ENCODE data around the gene DHPS. TPM values are rescaled to one million over a fixed set of nuclear protein-coding genes. Genes with fewer than 3 reads are reported as not detected.
A peak's percentile ranks its signal among the peaks of the same experiment; 100 is the strongest.

The DHPS gene
- total and polyA plus RNA-seq, 2 donors (not counting 1 experiment from before 2014, with no cell fraction given), result 187 to 204 TPM

DNA sequence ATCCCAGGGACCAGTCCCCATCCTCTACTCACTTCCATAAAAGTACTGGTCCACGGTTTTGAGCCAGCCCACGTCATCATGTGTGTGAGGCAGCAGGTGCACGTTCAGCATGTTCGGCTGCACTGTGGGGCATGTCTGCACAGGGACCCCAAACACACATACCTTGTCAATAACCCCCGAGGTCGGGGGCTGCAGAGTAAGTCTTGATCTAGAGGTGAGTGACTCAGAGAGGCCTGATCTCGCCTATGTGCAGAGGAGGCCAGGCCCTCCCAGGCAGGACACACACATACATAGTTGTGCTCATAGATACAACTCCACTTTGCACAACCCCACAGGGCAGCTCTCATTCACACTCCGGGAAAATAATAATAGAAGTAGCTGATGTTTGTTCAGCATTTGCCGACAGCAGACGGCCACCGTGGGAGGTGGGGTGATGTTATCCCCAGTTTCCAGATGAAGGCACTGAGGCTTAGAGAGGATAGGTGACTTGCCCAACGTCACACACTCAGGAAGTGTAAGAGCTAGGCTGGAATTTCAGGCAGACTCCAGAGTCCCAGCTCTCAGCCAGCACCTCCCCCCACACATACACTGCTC, 15.9 kb downstream of the DHPS start:
- peaks cover 37 to 59% of the 10 kb centered on the region in 2 donors for H3K4me1 ChIP-seq (ENCODE audit: control insufficient read depth in 2 of 2, insufficient read depth in 2 of 2, low read length in 2 of 2)
- peak; percentile 78 for DNase-seq

More for the DNA sequence above, 15.9 kb downstream of the DHPS start:
- Histone ChIP-seq H2AFZ (ENCODE audit: insufficient read depth, low read depth, low read length, poor library complexity, severe bottlenecking) (peak overlapping the region; percentile 79), H3K36me3 (replicated peaks in 1 of 2; ENCODE audit: control extremely low read depth in 1 of 2, control insufficient read depth in 1 of 2, extremely low read depth in 1 of 2, insufficient read depth in 2 of 2, low read length in 1 of 2) (peaks cover 0 to 45% of the 10 kb centered on the region in 2 experiments), H3K27me3 (replicated peaks in 1 of 4; ENCODE audit: control extremely low read depth in 1 of 4, control insufficient read depth in 3 of 4, insufficient read depth in 4 of 4, low read length in 3 of 4) (no peaks in the 10 kb centered on the region), H3K9me3 (ENCODE audit: control extremely low read depth in 1 of 3, control insufficient read depth in 2 of 3, insufficient read depth in 1 of 3, low read length in 2 of 3) (no peaks in the 10 kb centered on the region), H4K20me1 (ENCODE audit: control insufficient read depth, insufficient read depth, low read length, poor library complexity, severe bottlenecking) (peaks cover 36% of the 10 kb centered on the region), H3K4me3 (ENCODE audit: control extremely low read depth in 1 of 5, extremely low read depth in 1 of 5, insufficient read depth in 1 of 5, low read depth in 2 of 5, low read length in 4 of 5) (peak overlapping the region; percentile 84 to 99 (median 94)), H3K9ac (ENCODE audit: low read length) (peak overlapping the region; percentile 97), H3K4me2 (replicated peaks; ENCODE audit: low read depth, low read length, poor library complexity, severe bottlenecking) (peak overlapping the region; percentile 88), H3K27ac (ENCODE audit: low read length in 2 of 2) (peak overlapping the region; percentile 95 to 99), H3K79me2 (ENCODE audit: control insufficient read depth, insufficient read depth, low read length) (peaks cover 91% of the 10 kb centered on the region)
- Mint-ChIP-seq H3K4me3 (peak overlapping the region; percentile 98), H3K27me3 (no peaks in the 10 kb centered on the region), H3K4me1 (peaks cover 67% of the 10 kb centered on the region), H3K9me3 (ENCODE audit: insufficient read depth) (no peaks in the 10 kb centered on the region), H3K27ac (peak overlapping the region; percentile 97)
- ChIA-PET CTCF (interaction anchor here (0.7 to 3.2 kb wide), 8 partner anchors 11 to 183 kb away, joined by 3 to 14 read pairs (median 4); partner anchors contain the start of gene DHPS), POLR2A (interaction anchor here (0.5 to 3.7 kb wide), 14 partner anchors 13 to 265 kb away, joined by 3 to 16 read pairs (median 4); partner anchors contain the start of genes DHPS, FBXW9, ZNF490 and ZNF564)
- WGBS (ENCODE audit: insufficient coverage), result 0% methylated on average over 1 of the region's 12 CpGs
- TF ChIP-seq EZH2 (IDR thresholded peaks at IDR 0.05; ENCODE audit: borderline replicate concordance, insufficient read depth, low read depth, low read length, poor library complexity, severe bottlenecking), result no peak
- TF ChIP-seq, protein P1, sequence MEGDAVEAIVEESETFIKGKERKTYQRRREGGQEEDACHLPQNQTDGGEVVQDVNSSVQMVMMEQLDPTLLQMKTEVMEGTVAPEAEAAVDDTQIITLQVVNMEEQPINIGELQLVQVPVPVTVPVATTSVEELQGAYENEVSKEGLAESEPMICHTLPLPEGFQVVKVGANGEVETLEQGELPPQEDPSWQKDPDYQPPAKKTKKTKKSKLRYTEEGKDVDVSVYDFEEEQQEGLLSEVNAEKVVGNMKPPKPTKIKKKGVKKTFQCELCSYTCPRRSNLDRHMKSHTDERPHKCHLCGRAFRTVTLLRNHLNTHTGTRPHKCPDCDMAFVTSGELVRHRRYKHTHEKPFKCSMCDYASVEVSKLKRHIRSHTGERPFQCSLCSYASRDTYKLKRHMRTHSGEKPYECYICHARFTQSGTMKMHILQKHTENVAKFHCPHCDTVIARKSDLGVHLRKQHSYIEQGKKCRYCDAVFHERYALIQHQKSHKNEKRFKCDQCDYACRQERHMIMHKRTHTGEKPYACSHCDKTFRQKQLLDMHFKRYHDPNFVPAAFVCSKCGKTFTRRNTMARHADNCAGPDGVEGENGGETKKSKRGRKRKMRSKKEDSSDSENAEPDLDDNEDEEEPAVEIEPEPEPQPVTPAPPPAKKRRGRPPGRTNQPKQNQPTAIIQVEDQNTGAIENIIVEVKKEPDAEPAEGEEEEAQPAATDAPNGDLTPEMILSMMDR (IDR thresholded peaks at IDR 0.05), result no peak
- ATAC-seq (ENCODE audit: low read depth), result peak; percentile 28
- intact Hi-C loops (cut with micrococcal nuclease), result loop anchor here (1.0 to 5.0 kb wide), 5 partner anchors 25 to 223 kb away; partner anchors contain the start of genes FBXW9, TNPO2 and ZNF443
